GM19372 (cell line): ENCODE measurements around the gene MUC5B.
A peak's percentile ranks its signal among the peaks of the same experiment; 100 is the strongest.

Experiments used
- ATAC-seq: cut with Tn5 transposase; IDR thresholded peaks from one replicate; pipeline ENCODE4 v1.9.1; 2021; ENCODE audit warnings: mild to moderate bottlenecking, low read depth, moderate library complexity; ENCODE audit not compliant: unreplicated experiment

The MUC5B gene

GRCh38 chr11:1305501-1306056, 82.7 kb downstream of the MUC5B start:
- ATAC-seq, result no peak

- ATAC-seq, result no peak
These were observed 83.6 kb downstream of the MUC5B start for GRCh38 chr11:1306186-1307162.

GRCh38 chr11:1307163-1307870, 84.5 kb downstream of the MUC5B start:
- ATAC-seq, result no peak

GRCh38 chr11:1307998-1308742, 85.3 kb downstream of the MUC5B start:
- ATAC-seq, result no peak

- peak; percentile 13 for ATAC-seq
These were observed 86.1 kb downstream of the MUC5B start for GRCh38 chr11:1308743-1309497.

GRCh38 chr11:1309498-1310317, 86.8 kb downstream of the MUC5B start, which contains the start of gene TOLLIP:
TSS of gene TOLLIP (minus strand) at chr11:1309632. CDS start at chr11:1309498, 134 bp downstream.
- ATAC-seq, result peak; percentile 79

GRCh38 chr11:1310318-1310687, 87.4 kb downstream of the MUC5B start:
- no peak for ATAC-seq

- no peak for ATAC-seq
These were observed 88.1 kb downstream of the MUC5B start for GRCh38 chr11:1310772-1311468.
